ENCODE data around the gene TNS1. TPM values are rescaled to one million over a fixed set of nuclear protein-coding genes. Genes with fewer than 3 reads are reported as not detected.
"Not testable (repeated sequence)": the region's sequence is repeated elsewhere in the genome, so short reads cannot be mapped to it uniquely, and the experiment has no call there.

The TNS1 gene
- total RNA-seq (2014; rRNA removed; shearing (Covaris generic)), result 2.5 and 3.0 TPM in 2 replicates

DNA sequence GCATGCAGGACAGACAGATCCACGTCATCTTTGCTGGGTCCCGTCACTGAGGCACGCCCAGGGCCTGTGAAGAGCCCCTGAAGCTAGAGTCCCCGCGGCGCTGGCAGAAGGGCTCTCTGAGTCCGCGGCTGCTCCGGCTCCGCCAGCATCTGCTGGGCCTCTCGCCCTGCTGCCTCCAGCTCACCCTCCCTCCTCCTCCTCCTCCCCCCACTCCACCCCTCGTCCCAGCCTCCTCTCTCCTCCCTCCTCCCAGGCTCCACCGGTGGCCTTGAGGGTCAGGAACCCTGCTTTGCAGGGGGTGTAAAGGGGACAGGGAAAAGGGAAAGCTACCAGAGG lies at the start of gene TNS1:
TNS1 (minus strand) TSS at position 151 of the 336 bp plus-strand sequence; CDS start at position 28, 123 bp downstream.
- no peak within 1 kb of the TSS for H3K4me3 ChIP-seq
- no peaks in the 10 kb centered on the region for H3K9me3 ChIP-seq (replicated peaks)
- H3K36me3 ChIP-seq, result no peaks in the 10 kb centered on the region
- DNase-seq, result no peak
- H3K27me3 ChIP-seq, result no peaks in the 10 kb centered on the region
- no peak within 1 kb of the TSS for H3K27ac ChIP-seq
- no peaks in the 10 kb centered on the region for H3K4me1 ChIP-seq

DNA sequence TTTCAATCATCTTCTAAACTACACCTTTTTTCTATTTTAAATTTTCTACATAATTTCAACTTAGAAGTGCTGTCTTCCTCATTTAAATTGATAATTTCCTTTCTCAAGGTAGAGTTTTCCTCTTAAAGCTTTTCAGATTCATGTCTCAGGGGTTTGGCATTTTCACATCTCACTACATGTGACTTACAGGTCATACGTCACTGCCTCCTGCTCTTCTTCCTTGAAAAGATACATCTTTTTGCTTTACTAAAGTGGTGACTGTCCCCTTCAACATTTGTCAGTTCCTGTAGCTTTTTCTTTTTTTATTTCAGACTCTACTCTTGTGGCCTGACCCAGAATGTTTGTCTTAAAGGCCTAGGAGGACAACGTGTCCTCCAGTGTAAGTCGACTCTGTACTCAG lies 49.1 kb upstream of the TNS1 start:
- no peaks in the 10 kb centered on the region for H3K36me3 ChIP-seq
- H3K4me3 ChIP-seq, result no peak overlapping the region
- DNase-seq, result no peak
- no peaks in the 10 kb centered on the region for H3K9me3 ChIP-seq (replicated peaks)
- H3K4me1 ChIP-seq, result no peaks in the 10 kb centered on the region
- H3K27me3 ChIP-seq, result no peaks in the 10 kb centered on the region; the same call in 1 of the 2 replicates
- H3K27ac ChIP-seq, result no peak overlapping the region

DNA sequence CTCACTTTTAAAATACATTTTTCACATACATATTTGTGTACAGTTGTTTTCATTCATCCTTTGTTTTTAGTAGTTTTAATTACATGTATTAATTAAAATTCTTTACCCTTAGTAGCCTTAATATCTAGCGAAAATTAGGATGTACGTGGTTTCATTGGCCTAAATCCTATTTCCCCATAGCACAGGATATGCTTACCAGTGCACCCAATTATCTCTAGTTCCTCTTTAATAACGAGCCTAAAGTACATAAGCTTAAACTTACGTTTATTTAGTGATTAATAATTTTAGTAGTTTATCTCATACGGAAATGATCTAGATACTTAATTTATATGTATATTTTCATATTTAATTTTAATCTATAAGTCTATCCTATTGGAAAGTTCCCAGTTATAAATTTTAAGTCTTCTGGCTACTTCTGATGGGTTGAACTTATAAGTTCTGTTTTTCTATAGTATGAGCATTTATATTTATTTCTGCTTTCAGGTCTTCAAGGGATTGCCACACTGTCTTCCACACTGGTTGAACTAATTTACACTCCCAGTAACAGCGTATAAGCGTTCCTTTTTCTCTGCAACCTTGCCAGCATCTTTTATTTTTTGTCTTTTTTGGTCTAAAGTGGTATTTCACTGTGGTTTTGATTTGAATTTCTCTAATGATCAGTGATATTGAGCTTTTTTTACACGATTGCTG lies 44.9 kb upstream of the TNS1 start:
- Histone ChIP-seq H3K9me3 (replicated peaks) (no peaks in the 10 kb centered on the region), H3K4me3 (no peak overlapping the region), H3K4me1 (no peaks in the 10 kb centered on the region), H3K36me3 (no peaks in the 10 kb centered on the region), H3K27me3 (no peaks in the 10 kb centered on the region; the same call in 1 of the 2 replicates), H3K27ac (no peak overlapping the region)
- DNase-seq, result no peak

DNA sequence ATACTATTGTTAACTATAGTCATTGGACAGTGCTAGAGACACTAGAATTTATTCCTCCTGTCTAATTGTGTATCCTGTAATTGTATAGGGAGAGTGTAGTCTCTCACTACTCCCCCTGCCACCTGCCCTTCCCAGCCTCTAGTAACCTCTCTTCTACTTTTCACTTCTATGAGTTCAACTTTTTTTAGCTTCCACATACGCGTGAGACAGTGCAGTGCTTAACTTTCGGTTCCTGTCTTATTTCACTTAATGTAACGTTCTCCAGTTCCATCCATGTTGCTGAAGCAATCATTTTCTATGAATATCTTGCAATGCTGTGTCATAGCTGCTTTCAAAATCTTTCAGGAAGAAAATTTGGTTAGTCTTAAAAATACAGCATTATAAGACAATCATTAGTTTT lies 43.4 kb upstream of the TNS1 start:
- H3K27ac ChIP-seq, result no peak overlapping the region
- no peaks in the 10 kb centered on the region for H3K36me3 ChIP-seq
- H3K4me3 ChIP-seq, result no peak overlapping the region
- H3K9me3 ChIP-seq (replicated peaks), result no peaks in the 10 kb centered on the region
- H3K4me1 ChIP-seq, result no peaks in the 10 kb centered on the region
- H3K27me3 ChIP-seq, result no peaks in the 10 kb centered on the region; the same call in 1 of the 2 replicates
- no peak for DNase-seq

DNA sequence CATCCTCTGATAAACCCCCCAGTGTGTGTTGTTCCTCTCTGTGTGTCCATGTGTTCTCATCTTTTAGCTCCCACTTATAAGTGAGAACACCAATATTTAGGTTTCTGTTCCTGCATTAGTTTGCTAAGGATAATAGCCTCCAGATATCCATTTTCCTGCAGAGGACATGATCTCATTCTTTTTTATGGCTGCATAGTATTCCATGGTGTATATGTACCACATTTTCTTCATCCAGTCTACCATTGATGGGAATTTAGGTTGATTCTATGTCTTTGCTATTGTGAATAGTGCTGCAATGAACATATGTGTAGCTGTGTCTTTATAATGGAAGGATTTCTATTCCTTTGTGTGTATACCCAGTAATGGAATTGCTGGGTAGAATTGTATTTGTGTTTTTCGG lies 41.8 kb upstream of the TNS1 start:
- not testable (repeated sequence) for H3K4me3 ChIP-seq; H3K4me1 ChIP-seq; H3K27me3 ChIP-seq; H3K27ac ChIP-seq; H3K9me3 ChIP-seq (replicated peaks); H3K36me3 ChIP-seq; DNase-seq

DNA sequence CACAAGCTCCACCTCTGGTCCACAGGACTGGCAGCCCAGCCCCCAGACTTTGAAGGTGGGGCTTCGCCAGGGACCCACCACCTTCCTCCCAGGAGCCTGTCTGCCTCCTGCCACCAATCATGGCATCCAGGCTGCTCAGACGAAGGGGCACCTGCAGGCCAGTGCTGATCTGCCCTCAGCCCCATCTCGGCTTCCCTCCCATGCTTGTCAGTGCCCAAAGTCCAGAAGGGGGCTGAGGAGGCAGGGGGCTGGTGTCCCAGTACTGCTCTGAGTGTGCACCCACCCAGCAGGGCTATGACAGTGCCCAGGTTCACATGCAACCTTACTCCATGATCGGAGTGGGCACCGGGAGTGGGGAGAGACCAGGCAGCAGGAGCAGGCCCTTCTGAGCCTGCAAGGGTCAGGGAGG lies 40.9 kb upstream of the TNS1 start:
- H3K4me1 ChIP-seq, result no peaks in the 10 kb centered on the region
- H3K36me3 ChIP-seq, result no peaks in the 10 kb centered on the region
- H3K27me3 ChIP-seq, result no peaks in the 10 kb centered on the region; the same call in 1 of the 2 replicates
- no peak overlapping the region for H3K4me3 ChIP-seq
- no peak for DNase-seq
- no peak overlapping the region for H3K27ac ChIP-seq
- no peaks in the 10 kb centered on the region for H3K9me3 ChIP-seq (replicated peaks)

DNA sequence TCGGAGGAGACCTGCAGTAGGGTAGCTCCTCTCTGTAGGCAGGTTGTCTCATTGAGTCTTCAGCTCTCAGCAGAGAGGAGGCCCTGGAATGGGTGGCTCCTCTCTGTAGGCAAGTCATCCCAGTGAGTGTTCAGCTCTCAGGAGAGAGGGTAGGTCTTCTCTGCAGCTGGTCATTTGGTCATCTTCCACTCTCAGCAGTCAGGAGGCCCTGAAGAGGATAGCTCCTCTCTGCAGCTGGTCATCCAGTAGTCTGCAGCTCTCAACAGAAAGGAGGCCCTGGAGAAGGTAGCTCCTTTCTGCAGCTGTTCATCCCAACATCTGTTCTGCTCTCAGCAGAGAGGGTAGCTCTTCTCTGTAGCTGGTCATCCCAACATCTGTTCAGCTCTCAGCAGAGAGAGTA lies 40.3 kb upstream of the TNS1 start:
- H3K36me3 ChIP-seq, result no peaks in the 10 kb centered on the region
- no peaks in the 10 kb centered on the region for H3K4me1 ChIP-seq
- H3K27me3 ChIP-seq, result peaks cover 4% of the 10 kb centered on the region; the same call in 1 of the 2 replicates
- no peaks in the 10 kb centered on the region for H3K9me3 ChIP-seq (replicated peaks)
- H3K27ac ChIP-seq, result no peak overlapping the region
- no peak for DNase-seq
- no peak overlapping the region for H3K4me3 ChIP-seq

DNA sequence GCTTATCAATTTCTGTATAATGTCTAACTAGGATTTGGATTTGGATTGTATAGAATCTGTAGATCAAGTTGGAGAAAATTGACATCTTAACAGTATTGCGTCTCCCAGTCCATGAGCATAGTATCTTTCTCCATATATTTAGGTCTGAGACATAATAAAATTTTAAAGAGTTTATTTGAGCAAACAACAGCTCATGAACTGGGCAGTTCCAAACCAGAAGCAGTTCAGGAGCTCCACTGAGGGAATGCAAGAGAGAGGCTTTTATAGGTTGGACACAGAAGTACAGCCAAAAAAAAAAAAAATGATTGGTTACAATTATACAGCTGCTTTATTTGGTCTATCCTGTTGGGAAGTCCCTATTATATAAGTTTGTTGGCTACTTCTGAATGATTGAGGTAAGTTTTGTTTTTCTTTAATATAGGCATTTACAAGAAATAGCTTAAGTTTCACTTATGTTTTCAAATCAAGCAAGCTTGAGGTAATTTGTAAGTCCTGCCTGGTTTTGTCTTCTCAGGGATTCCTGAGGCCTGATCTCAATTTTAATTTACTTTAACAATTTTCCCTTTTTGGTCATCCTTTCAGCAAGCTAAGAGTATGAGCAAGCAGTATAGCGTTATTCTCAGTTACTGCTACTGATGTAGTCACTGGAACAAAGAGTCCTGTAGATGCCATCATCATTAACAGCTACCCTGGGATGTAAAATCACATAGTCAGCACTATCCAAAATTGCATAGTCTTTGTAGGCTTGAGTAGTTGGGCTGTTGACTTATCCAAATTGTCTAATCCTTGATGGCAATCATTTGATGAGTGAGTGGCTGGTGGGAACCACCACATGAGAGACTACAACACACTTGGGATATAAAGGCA lies 38.7 kb upstream of the TNS1 start:
- Histone ChIP-seq H3K4me1 (no peaks in the 10 kb centered on the region), H3K27me3 (peaks cover 4% of the 10 kb centered on the region; the same call in 1 of the 2 replicates), H3K4me3 (no peak overlapping the region), H3K27ac (no peak overlapping the region), H3K36me3 (no peaks in the 10 kb centered on the region), H3K9me3 (replicated peaks) (no peaks in the 10 kb centered on the region)
- DNase-seq, result no peak

DNA sequence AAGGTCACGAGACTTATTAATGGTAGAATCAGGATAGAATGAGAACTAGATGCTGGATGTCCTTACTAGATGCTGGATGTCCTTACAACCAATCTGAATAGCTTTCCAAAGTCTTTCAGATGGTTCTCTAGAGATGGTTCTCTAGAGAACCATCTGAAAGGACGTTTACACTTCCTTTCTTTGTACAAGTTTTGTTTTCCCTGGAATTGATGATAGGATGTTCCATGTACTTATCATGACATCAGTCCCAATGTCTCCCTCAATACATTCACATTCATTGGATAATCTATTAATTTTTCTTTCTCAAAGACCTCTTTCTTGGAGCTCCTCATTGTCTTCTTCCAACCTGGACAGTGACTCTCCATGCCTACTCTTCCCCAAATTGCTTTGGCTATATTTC lies 38.1 kb upstream of the TNS1 start:
- H3K4me3 ChIP-seq, result no peak overlapping the region
- no peak for DNase-seq
- H3K4me1 ChIP-seq, result no peaks in the 10 kb centered on the region
- H3K9me3 ChIP-seq (replicated peaks), result no peaks in the 10 kb centered on the region
- H3K36me3 ChIP-seq, result no peaks in the 10 kb centered on the region
- peaks cover 4% of the 10 kb centered on the region; the same call in 1 of the 2 replicates for H3K27me3 ChIP-seq
- H3K27ac ChIP-seq, result no peak overlapping the region

DNA sequence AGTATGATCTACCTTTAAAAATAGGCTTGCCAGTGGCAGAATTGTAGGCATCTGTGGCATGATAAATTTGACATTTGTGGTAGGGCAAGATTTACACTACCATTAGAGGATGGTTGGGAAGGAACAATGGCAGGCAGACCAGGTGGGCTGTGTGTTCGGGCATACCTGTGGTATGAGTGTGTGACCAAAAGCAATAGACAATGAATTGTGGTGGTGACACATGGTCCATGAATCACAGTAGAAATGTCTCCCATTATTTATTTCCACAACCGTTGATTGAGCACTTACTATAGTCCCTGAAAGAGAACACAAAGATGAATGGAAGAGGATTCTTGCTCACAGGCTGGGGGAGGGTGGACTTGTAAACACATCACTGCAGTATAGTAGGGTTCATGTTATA lies 36.4 kb upstream of the TNS1 start:
- Histone ChIP-seq H3K27ac (no peak overlapping the region), H3K27me3 (peaks cover 7% of the 10 kb centered on the region), H3K36me3 (no peaks in the 10 kb centered on the region), H3K4me1 (no peaks in the 10 kb centered on the region), H3K9me3 (replicated peaks) (no peaks in the 10 kb centered on the region), H3K4me3 (no peak overlapping the region)
- DNase-seq, result no peak

DNA sequence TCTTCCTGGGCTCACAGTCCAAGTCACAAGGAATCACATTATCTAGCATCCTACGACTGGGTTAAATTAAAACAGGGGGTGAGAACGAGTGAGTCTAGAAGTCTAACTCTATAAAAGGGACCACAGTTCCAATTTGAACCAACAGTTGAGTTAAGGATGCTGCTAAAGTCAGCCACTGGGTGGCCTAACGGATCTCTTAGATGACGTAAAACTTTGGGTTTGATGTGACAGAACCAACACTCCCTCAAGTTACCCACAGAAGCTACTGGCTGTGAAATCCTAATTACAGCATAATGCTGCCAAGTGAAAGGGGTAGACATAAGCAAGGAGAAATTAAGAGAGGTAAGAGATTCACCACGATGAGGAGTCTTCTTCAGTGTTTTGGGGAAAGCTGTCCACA lies 33.6 kb upstream of the TNS1 start:
- Histone ChIP-seq H3K4me3 (no peak overlapping the region), H3K27ac (no peak overlapping the region), H3K9me3 (replicated peaks) (no peaks in the 10 kb centered on the region), H3K36me3 (no peaks in the 10 kb centered on the region), H3K27me3 (peaks cover 9% of the 10 kb centered on the region), H3K4me1 (no peaks in the 10 kb centered on the region)
- no peak for DNase-seq

DNA sequence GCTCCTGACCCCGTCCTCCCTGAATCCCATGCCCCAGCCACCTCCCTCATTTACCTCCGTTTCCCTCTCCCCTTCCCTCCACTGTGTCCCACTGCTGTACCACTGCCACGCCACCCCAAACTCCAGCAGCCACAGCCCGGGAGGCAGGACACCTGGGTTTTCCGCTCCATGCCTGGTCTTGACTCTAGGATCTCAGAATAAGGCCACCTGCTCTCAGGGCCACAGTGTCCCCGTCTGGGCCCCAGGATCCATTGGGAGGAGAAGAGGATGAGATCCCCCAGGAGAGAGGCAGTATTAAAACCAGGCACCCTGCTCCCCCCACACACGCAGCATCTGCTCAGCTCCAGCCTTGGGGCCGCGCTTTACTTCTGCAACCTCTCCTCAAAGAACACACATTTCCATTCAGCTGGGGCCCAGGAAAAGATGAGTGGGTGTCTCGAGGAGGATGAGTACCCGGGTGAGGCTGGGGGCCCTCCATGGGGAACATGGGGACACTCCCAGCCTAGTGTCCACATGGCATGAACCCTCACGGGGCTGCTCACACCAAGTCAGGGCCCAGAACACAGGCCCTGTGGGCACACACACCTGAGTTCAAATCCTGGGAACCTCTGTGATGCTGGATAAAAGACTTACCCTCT lies 32.8 kb upstream of the TNS1 start:
- Histone ChIP-seq H3K4me3 (no peak overlapping the region), H3K27ac (no peak overlapping the region), H3K27me3 (peaks cover 9% of the 10 kb centered on the region), H3K9me3 (replicated peaks) (no peaks in the 10 kb centered on the region), H3K36me3 (no peaks in the 10 kb centered on the region), H3K4me1 (no peaks in the 10 kb centered on the region)
- no peak for DNase-seq

DNA sequence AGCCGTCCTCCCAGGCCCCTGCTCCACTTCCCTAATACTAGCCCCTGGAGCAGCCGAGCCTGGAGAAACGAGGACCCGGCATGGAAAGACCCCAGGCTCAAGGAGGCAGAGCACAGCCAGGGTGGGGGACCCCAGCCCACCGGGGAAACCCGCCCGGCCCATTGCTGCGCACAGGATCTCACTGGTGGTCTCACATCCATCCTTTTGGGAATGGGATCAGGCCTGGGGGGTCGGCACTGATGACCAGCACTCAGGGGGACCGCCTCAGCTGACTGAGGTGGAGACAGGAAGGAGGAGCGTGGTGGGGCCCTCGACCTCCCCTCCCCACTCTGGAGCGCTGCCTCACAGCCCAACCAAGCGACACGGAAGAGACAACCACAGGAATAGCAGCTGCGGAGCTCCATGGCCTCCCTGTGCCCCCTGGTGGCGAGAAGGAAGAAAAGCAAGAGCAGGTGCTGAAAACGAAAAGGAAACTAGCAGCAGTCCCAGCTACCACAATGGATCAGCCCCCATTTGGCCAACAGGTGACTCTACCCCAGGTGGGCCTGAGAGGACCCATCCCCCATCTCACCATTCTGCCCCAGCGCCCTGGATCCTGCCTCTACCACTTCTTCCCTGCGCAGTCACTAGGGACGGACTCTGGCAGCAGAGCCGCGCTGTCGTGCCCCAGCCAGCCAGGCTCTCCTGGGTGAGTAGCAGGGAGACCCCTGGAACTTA lies 31.9 kb upstream of the TNS1 start:
- DNase-seq, result peak; percentile 46 to 66
- H3K27ac ChIP-seq; H3K9me3 ChIP-seq (replicated peaks); H3K36me3 ChIP-seq; H3K4me3 ChIP-seq; H3K27me3 ChIP-seq; H3K4me1 ChIP-seq: not testable (repeated sequence)

DNA sequence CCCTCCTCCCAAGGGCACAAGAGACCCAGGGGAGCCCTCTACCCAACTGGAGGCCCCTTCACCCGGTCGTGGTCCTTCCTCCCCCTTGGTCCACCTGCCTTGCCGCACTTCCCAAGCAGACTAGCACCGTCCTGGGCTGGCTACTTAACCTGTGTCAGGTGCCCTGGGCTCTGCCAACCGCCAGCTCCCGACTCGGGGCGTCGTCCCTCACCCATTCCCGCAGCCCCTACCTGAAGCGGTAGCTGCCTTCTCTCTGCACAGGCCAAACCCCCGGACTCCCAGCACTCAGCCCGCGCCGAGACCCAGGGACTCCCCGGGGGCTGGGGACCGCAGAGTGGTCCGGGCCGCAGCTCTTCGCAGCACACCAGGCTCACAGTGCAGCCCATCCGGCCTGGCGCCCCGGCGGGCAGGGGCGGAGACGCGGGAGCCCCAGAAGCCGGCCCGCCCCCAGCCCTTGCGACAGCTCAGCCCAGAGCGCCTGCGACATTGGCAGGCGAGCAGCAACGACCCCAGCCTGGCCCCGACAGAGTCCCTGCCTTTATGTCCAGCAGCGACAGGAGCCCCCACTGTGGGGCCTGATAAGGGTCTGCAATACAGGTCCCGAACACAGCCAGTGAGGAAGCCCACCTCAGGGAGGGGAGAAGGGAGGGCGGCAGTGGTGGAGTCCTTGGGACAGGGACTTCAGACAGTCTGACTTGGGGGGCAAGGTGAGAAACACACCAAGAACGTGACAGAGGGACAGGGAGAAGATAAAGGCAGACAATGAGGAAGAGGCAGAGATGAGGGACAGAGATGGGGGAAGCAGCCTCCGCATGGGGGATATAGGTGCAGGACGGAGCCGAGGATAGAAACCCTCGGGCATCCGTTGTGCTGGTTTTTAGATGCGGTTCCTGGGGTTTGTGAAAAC lies 31.0 kb upstream of the TNS1 start:
- no peak overlapping the region for H3K4me3 ChIP-seq
- H3K9me3 ChIP-seq (replicated peaks), result no peaks in the 10 kb centered on the region
- H3K4me1 ChIP-seq, result no peaks in the 10 kb centered on the region

More for the DNA sequence above, 31.0 kb upstream of the TNS1 start:
- H3K27ac ChIP-seq, result no peak overlapping the region
- H3K27me3 ChIP-seq, result peaks cover 9% of the 10 kb centered on the region
- no peaks in the 10 kb centered on the region for H3K36me3 ChIP-seq
- no peak for DNase-seq
